Measurements from ENCODE around the gene ZSCAN10.
"Not testable (repeated sequence)": the region's sequence is repeated elsewhere in the genome, so short reads cannot be mapped to it uniquely, and the experiment has no call there.

The ZSCAN10 gene

DNA sequence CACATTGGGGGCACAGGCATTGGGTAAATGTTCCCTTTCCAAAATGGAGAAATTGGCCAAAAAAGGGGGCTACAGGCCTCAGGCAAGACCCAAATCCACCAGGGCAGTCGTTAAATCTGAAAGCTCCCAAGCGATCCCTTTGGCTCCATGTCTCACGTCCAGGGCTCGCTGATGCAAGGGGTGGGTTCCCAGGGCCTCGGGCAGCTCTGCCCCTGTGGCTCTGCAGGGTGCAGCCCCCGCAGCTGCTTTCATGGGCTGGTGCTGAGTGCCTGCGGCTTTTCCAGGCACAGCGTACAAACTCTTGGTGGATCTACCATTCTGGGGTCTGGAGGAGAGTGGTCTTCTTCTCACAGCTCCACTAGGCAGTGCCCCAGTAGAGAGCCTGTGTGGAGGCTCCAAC is 15.7 kb downstream of the ZSCAN10 start:
- DNase-seq = not testable (repeated sequence)

DNA sequence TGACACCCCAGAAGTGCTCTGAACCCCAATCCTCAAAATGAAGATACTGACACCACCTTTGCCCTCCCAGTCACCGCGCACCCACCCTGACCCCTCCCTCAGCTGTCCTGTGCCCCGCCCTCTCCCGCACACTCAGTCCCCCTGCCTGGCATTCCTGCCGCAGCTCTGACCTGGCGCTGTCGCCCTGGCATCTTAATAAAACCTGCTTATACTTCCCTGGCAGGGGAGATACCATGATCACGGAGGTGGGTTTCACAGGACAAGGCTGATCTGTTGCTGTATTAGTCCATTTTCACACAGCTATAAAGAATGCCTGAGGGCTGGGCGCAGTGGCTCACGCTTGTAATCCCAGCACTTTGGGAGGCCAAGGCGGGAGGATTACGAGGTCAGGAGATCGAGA is 17.1 kb downstream of the ZSCAN10 start:
- DNase-seq = not testable (repeated sequence)

DNA sequence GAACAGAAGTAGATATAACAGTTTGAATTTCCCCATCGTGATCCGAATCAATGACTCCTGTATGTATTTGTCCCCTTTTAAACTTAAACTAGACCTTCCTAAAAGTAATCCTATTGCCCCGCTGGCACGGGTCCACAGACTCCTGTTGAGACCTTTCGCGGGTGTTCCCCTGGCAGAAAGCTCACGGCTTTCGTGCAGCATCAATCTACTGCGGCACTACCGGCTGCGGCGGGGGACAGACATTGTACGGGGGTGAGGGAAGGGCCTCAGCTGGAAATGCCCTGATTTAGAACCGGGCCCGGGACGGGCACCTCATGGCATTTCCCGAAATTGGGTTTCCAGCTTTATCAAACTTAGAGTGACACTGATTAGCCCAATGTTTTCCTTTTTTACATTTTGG is 19.1 kb downstream of the ZSCAN10 start:
- DNase-seq = no peak

DNA sequence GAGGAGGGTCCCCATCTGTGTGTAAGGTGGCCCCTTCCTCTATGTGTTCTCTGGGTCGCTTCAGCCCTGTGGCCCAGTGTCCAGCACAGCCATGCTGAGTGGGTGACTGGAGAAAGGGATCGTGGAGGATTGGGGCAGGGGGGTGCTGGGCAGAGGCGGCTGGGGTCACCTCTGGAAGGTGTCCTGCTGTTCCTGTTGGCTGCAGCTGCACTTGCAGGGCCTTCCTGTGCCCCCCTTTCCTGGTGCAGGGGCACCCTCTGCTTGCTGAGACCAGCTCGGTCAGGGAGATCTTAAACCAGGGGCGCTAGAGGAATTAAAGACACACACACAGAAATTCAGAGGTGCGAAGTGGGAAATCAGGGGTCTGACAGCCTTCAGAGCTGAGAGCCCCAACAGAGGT is 22.5 kb downstream of the ZSCAN10 start:
- DNase-seq = no peak

DNA sequence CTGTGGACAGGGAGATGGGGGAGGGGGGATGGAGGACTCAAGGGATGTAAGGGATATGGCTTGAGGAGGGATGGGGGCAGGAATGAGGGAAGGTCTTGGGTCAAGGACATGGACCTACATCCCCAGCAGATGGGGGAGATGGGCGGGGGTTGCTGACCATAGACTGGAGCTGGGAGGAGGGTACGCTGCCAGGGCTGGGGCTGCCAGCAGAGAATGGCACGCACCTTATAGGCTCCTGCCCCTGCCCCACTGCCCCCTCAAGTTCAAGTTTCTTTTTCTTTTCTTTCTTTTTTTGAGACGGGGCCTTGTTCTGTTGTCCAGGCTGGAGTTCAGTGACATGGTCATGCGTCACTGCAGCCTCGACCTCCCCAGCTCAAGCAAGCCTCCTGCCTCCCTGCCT is 23.1 kb downstream of the ZSCAN10 start:
- not testable (repeated sequence) for DNase-seq

DNA sequence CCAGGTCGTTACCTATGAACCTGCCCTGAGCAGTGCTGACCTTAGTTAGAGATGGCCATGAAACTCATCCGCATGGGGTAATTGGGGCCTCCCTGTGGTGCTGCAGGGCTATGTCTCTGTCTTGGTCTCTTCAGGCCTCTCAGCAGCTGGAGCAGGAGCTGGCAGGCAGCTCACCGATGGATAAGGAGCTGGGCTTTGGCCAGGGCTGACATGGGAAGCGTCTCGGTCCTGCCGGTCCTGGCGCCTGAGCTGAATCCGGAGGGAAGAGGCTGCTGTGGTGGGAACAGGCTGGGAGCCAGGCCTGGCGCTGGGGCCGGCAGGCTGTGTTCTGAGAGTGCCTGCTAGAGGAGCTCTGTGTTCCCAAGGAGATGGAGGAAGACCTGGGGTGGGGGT is 23.6 kb downstream of the ZSCAN10 start:
- no peak for DNase-seq

DNA sequence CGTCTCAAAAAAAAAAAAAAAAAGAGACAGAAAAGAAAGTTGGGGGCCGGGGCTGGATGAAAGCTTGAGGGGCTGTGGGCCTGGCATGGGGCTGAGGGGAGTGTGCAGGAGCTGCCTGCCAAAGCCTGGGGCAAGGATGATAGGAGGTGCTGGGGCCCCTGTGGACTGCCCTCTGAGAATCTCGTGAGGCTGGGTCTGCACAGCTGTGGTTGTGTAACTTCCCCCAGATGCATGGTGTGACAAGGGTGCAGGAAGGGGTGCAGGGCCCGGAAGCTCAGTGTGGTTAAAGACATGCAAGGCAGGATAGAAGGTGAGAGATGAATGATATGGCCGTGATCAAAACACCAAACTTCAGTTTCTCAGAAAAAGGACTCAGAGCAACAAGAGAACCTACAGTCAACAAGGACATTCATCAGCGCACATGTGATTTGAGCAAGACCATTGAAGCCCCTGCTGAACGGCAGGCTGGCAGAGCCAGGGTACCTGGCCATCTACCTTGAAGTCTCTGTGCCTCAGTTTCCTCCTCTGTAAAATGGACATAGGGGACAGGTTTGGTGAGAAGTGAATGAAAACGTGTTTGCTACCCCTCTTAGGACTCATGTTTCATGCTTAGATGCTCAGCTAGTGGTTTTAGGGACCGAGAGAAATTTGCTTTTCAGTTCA is 24.1 kb downstream of the ZSCAN10 start:
- peak; percentile 79 for DNase-seq

DNA sequence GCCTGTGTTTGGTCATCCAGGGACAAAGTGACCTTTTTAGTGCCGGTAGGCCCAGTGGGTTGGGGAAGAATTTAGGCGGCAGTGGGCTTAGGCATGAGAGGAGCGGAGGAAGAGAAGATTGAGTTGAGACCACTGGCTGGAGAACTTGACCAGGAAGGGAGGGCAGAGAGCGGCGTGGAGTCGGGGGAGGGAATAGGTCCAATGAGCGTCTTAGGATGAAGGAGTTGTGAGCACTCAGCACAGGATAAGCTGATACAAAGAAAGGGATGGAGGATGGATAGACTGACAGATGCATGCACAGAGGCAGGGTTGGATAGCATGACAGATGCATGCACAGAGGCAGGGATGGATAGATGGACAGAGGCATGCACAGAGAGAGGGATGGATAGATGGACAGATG is 25.6 kb downstream of the ZSCAN10 start:
- DNase-seq = no peak

DNA sequence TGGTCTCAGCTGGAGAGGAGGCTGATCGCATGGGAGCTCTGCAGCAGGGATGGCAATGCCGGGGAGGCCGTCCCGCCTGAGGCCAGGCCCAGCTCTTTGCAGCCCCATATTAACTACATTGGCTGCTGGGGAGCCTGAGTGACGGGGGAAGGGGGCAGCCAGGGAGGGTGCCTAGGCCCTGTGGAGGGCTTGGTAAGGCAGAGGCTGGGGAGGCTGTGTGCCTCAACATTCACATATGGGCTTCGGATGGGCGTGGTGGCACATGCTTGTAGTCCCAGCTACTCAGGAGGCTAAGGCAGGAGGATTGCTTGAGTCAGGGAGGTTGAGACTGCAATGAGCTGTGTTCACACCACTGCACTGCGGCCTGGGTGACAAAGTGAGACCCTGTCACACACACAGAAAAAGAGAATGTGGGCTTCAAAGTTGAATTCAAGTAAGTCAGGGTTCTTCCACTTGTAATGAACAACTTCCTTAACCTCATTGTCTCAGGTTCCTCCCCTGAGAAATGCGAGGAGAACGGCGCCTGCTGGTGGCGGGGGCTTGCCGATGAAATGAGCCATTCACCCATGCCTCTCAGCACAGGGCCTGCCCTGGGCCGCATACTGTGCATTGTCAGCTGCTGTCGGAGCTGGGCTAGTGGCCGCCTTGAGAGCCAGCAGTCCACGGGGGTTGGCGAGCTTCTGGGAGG is 26.4 kb downstream of the ZSCAN10 start:
- not testable (repeated sequence) for DNase-seq

DNA sequence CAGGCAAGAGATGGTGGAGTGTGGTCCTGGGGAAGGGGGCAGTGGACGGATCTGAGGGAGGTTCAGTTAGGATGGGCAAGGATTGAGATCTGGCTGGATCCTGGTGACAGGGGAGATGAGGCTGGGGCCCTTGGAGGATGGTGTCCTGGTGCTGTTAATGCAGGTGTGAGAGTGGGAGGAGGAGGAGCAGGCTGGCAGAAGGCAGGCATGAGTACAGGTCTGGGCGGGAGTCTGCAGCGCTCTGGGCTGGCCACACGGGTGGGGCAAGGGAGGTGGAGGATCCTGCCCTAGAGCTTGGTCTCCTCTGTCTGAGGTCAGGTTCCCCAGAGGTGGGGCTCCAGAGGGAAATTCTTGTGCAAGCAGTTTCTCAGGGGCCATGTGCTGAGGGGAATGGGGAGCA is 26.9 kb downstream of the ZSCAN10 start:
- not testable (repeated sequence) for DNase-seq

DNA sequence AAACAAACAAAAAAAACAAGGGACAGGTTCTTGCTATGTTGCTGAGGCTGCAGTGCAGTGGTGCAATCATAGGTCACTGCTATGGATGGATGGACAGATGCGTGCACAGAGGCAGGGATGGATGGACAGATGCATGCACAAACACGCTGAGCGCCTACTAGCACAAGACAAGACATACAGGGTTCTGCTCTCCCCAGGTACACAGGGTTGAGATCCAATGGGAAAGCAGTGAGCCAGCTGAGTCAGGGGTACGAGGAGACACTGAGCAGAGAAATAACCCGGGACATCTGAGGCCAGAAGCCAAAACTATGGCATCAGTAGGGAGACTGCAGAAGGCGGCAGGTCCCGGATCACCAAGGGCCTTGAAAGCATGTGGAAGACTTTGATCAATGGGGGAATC is 27.4 kb downstream of the ZSCAN10 start:
- no peak for DNase-seq

DNA sequence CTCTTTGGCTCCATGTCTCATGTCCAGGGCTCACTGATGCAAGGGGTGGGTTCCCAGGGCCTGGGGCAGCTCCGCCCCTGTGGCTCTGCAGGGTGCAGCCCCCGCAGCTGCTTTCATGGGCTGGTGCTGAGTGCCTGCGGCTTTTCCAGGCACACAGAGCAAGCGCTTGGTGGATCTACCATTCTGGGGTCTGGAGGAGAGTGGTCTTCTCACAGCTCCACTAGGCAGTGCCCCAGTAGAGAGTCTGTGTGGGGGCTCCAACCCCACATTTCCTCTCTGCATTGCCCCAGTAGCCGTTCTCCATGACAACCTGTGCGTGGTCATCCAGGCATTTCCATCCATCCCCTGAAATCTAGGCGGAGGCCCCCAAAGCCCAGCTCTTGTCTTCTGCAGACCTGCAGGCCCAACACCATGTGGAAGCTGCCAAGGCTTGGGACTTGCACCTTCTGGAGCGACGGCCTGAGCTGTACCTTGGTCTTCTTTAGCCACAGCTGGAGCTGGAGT is 28.4 kb downstream of the ZSCAN10 start:
- DNase-seq = no peak

DNA sequence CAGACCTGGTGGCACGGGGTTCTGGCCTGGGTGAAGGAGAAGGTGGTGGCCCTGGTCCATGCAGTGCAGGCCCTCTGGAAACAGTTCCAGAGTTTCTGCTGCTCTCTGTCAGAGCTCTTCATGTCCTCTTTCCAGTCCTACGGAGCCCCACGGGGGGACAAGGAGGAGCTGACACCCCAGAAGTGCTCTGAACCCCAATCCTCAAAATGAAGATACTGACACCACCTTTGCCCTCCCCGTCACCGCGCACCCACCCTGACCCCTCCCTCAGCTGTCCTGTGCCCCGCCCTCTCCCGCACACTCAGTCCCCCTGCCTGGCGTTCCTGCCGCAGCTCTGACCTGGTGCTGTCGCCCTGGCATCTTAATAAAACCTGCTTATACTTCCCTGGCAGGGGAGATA is 29.9 kb downstream of the ZSCAN10 start:
- not testable (repeated sequence) for DNase-seq

DNA sequence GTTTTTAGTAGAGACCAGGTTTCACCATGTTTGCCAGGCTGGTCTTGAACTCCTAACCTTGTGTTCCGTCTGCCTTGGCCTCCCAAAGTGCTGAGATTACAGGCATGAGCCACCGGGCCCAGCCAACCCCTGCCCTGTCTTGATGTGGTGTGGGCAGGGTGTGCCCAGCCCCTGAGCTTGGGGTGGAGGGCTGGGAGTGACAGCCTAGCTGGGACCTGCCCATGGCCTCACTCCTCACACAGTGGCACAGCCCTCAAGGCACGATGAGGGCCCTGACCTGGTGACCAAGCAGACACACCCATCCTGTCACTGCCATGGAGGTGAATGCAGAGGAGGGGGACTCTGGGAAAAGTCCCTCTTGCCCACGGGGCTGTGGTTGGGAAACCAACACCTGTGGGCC is 30.6 kb downstream of the ZSCAN10 start:
- no peak for DNase-seq

DNA sequence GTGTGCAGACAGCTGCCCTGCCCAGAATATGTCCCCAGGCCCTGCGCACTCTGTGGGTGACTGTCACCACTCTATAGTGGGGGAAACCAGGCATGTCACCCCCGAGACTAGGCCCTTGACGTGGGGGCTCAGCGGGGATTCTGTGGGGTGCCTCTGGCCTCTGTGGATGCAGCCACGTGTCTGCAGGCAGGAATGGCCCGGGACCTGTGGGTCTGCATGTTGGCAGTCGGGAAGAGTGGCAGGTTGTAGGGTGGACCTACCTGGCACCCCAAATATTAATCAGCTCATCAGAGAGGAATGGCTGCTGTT is 32.7 kb downstream of the ZSCAN10 start:
- DNase-seq = no peak

DNA sequence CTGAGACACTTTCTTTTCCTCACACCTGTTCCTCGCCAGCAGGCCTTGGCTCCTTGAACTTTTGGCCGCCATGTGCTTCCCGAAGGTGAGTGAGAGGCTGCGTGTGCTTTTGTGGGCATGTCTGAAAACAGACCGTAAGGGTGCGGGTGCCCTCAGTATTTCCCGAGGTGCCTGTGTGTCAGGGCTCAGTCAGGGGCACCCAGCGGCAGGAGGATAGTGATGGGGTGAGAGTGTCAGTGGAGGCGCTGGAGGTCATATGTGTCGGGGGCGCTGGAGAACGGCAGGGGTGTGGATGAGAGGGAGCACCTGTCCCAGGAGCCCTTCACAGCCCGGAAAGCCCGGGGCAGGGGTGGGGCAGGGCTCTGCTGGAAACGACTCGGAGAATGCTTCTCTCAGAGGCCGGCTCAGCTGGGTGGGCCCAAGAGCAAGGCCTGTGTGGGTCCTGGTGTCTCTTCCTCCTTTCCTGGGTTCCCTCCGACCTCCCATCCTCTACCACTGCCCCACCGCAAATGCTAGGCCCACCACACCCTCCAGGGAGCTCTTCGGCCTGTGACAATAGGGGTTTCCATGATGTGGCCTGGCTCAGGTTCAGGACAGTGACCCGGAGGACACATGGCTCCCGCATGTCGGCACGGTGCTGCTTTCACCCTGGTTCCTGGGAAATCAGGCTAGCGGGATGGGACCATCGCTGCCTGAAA is 33.2 kb downstream of the ZSCAN10 start:
- DNase-seq = no peak

DNA sequence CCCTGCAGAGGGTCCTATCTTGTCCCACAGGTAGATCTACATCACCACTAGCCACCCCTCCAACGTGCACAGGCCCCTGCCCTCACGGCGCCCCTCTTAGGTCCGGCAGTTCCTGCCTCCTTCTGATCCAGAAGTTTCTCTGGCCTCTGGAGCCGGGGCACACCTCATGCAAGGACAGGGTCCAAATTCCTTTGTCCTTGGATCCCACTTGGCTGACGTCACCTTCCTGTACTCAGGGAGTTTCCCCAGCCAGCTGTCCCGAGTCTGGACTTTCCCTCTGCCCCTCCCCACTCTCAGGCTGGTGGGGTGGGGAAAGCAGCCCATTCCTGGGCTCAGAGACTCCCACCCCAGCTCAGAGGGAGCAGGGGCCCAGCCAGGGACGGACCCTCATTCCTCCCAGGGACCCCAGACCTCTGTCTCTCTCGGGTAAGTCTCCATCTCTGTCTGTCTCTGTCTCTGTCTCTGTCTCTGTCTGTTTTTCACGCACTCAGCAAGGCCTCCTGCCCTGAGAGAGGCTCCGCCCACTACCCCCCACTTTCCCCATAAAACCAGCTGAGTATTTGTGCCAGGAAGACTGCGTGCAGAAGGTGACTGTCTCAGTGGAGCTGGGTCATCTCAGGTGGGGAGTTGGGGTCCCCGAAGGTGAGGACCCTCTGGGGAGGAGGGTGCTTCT is 33.9 kb downstream of the ZSCAN10 start, which contains the start of gene IL32:
Gene IL32 (plus strand): TSS at position 572 of the 673 bp plus-strand sequence. CDS start 172 bp downstream, outside the sequence.
- DNase-seq = peak; percentile 74

DNA sequence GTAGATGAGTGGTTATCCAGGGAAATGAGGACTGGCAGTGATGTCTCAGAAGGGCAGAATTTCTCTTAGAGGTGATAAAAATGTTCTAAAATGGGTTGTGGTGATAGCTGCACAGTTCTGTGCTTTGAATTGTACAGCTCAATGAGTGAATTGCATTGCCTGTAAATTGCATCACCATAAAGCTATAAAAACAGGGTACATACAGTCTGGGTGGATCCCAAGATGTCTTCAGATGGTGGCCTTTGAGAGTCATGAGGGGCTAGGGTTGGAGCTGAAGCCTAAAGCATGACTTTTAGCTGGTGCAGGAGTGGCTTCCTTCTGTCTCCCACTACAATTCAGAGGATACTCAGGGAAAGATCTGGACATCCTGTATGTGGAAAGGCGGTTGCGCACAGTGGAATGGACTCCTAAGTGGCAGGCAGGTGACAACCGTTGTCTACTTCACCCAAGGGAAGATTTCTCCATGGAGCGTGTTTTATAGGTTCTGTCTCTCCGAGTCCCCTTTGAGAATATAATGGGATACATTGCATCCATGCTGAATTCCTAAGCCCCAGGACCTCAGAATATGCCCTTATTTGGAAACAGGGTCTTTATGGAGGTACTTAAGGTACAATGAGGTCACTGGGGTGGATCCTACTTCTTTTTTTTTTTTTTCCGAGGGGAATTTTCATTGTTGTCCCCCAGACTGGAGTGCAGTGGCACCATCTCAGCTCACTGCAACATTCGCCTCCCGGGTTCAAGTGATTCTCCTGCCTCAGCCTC is 35.3 kb downstream of the ZSCAN10 start:
- DNase-seq = no peak

DNA sequence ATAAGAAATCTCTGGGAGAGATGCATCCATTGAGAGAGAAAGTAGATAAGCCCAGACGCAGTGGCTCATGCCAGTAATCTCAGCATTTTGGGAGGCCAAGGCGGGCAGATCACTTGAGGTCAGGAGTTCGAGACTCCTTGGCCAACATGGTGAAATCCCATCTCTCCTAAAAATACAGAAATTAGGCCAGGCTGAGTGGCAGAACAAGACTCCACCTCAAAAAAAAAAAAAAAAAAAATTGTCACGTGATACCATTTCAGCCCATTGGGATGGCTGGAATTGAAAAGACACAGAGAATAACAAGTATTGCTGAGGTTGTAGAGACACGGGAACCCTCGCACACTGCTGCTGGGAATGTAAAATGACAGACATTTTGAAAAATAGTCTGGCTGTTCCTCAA is 36.5 kb downstream of the ZSCAN10 start:
- no peak for DNase-seq

DNA sequence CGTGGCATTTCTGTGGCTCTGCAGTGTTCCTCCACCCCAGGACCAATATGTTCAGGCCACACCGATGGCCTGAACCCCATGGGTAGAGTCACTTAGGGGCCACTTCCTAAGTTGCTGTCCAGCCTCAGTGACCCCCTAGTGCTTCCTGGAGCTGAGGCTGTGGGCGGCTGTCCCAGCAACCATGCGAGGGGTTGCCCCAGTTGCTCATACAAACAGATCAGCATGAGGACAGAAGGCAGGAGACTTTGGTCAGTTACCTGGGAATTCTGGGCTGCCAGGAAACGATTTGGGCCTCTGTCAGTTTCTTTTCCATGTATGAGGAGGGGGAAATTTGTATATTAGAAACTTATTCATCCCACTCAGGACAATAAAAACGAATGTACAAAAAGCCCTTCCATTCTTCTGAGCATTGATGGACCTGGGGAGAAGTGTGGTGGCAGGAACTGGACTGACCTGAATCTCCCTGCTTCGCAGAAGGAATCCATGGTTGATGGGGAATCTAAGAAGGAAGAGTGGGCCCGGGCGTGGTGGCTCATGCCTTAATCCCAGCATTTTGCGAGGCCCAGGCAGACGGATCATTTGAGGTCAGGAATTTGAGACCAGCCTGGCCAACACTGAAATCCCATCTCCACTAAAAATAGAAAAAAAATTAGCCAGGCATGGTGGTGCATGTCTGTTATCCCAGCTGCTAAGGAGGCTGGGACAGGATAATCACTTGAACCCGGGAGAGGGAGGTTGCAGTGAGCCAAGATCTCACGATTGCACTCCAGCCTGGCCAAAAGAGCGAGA is 38.6 kb downstream of the ZSCAN10 start:
- DNase-seq = no peak

DNA sequence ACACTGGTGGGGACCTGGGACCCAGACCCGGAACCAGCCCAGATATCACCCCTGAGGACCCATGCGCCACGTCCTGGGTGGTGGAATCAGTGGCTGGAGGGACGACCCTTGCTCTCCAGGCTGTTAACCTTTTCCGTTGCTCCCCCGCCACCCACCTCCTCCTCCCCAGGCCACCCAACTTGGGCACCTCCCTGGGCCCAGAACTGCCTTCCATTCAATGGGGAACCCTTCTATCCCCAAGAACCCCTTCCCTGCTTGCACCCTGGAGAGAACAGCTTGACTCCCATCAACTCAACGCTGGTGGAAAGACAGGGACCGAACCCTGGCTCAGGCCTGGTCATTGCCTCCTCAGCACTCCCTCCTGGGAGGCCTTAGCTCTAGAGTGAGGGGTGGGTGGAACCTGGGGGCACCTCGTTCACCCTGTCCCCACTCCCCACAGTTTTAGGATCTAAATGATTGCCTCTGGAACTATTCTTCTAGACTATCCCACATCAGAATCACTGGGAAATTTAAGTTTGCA is 39.3 kb downstream of the ZSCAN10 start:
- no peak for DNase-seq

All from activated CD4-positive, CD25-positive, alpha-beta regulatory T cell treated with anti-CD3 and anti-CD28 coated beads, Interleukin-2, amount 50 U/mL, for 72 hours (primary cell).